ENCODE measurements around the gene PIGK.

DNA sequence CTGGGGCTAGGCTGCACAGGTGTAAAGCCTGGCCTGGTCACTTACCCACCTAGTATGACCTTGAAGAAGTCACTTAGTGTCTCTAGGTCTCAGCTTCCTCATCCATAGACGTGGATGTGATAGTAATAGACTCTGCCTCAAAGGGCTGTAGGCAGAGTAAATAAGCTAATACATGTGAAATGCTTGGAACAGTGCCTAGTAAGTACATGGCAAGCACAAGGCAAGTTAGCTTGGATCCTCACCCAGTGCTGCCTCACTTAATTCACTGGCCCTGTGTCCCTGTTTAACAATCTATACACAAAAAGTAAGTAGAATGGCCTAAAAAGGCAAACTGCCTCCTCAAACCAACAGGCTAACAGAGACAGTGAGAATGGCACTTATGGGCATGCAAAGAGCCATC is 167.8 kb downstream of the PIGK start:
- TF ChIP-seq, protein P1, sequence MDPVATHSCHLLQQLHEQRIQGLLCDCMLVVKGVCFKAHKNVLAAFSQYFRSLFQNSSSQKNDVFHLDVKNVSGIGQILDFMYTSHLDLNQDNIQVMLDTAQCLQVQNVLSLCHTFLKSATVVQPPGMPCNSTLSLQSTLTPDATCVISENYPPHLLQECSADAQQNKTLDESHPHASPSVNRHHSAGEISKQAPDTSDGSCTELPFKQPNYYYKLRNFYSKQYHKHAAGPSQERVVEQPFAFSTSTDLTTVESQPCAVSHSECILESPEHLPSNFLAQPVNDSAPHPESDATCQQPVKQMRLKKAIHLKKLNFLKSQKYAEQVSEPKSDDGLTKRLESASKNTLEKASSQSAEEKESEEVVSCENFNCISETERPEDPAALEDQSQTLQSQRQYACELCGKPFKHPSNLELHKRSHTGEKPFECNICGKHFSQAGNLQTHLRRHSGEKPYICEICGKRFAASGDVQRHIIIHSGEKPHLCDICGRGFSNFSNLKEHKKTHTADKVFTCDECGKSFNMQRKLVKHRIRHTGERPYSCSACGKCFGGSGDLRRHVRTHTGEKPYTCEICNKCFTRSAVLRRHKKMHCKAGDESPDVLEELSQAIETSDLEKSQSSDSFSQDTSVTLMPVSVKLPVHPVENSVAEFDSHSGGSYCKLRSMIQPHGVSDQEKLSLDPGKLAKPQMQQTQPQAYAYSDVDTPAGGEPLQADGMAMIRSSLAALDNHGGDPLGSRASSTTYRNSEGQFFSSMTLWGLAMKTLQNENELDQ (tag by site-specific recombination; IDR thresholded peaks at IDR 0.05; ENCODE audit: low read depth) = no peak
- TF ChIP-seq, protein P2, sequence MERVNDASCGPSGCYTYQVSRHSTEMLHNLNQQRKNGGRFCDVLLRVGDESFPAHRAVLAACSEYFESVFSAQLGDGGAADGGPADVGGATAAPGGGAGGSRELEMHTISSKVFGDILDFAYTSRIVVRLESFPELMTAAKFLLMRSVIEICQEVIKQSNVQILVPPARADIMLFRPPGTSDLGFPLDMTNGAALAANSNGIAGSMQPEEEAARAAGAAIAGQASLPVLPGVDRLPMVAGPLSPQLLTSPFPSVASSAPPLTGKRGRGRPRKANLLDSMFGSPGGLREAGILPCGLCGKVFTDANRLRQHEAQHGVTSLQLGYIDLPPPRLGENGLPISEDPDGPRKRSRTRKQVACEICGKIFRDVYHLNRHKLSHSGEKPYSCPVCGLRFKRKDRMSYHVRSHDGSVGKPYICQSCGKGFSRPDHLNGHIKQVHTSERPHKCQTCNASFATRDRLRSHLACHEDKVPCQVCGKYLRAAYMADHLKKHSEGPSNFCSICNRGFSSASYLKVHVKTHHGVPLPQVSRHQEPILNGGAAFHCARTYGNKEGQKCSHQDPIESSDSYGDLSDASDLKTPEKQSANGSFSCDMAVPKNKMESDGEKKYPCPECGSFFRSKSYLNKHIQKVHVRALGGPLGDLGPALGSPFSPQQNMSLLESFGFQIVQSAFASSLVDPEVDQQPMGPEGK (tag by site-specific recombination; IDR thresholded peaks at IDR 0.05) = no peak
- TF ChIP-seq ZFP37 (tag by site-specific recombination; IDR thresholded peaks at IDR 0.05) = no peak
